IPS DF 6.9 (cell line): ENCODE data around the gene NHERF1.

Experiments used
- DNase-seq: peaks from one replicate; pipeline ENCODE4 v3.0.0-alpha.2; 2013; ENCODE audit warnings: low read depth, low spot score
- H3K27ac ChIP-seq: one replicate; pipeline ENCODE4 v1.5.1; 2013; ENCODE audit warnings: low read length, control low read depth
- H3K27me3 ChIP-seq: 2 replicates; pipeline ENCODE4 v1.6.1; 2013; ENCODE audit warnings: mild to moderate bottlenecking, low read length; ENCODE audit not compliant: control insufficient read depth, insufficient read depth
- H3K36me3 ChIP-seq: 2 replicates; pipeline ENCODE4 v1.6.1; 2013; ENCODE audit warnings: low read length; ENCODE audit not compliant: control insufficient read depth, insufficient read depth
- H3K4me1 ChIP-seq: 2 replicates; pipeline ENCODE4 v1.6.1; 2013; ENCODE audit warnings: low read length; ENCODE audit not compliant: control insufficient read depth, insufficient read depth
- H3K4me3 ChIP-seq: 2 replicates; pipeline ENCODE4 v1.5.1; 2013; ENCODE audit warnings: mild to moderate bottlenecking, low read length
- H3K9me3 ChIP-seq: 2 replicates; pipeline ENCODE4 v1.6.1; 2013; ENCODE audit warnings: low read length, inconsistent platforms; ENCODE audit not compliant: control insufficient read depth, insufficient read depth
- WGBS: extraction: QIAGEN DNeasy Blood & Tissue Kit; methylation state at CpG from one replicate; pipeline ENCODE4 v1.1.7; 2013; ENCODE audit warnings: mixed read lengths, missing lambda C conversion rate; ENCODE audit not compliant: insufficient read length, insufficient coverage; 5-methylcytosine and 5-hydroxymethylcytosine counted together

The NHERF1 gene

DNA sequence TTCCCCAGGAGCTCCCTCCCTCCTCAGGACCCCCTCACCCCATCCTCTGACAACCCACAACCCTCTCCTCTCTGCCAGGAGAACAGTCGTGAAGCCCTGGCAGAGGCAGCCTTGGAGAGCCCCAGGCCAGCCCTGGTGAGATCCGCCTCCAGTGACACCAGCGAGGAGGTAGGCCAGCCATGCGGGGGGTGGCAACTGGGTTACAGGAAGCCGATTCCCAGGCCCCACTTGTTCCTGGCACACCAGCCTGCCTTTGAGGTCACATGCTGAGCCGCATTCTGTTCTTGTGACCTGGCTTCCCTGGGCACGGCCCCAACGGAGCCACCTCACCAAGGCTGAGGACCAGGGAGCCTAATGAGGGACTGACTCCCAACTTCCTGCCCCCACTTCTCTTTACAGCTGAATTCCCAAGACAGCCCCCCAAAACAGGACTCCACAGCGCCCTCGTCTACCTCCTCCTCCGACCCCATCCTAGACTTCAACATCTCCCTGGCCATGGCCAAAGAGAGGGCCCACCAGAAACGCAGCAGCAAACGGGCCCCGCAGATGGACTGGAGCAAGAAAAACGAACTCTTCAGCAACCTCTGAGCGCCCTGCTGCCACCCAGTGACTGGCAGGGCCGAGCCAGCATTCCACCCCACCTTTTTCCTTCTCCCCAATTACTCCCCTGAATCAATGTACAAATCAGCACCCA lies 19.8 kb downstream of the NHERF1 start:
- H3K27me3 ChIP-seq, result no peaks in the 10 kb centered on the region
- 0 out of 2 replicates have a peak, but pooled peaks cover 1% of the 10 kb centered on the region for H3K4me1 ChIP-seq
- H3K36me3 ChIP-seq, result peaks cover 18% of the 10 kb centered on the region
- DNase-seq, result no peak
- no peaks in the 10 kb centered on the region for H3K9me3 ChIP-seq
- H3K4me3 ChIP-seq, result no peak overlapping the region
- H3K27ac ChIP-seq, result no peak overlapping the region
- WGBS, result no CpG with 5 or more reads among the region's 17 CpGs

- no peak for DNase-seq
- no CpG with 5 or more reads among the region's 7 CpGs for WGBS
- Histone ChIP-seq H3K9me3 (no peaks in the 10 kb centered on the region), H3K4me1 (0 out of 2 replicates have a peak, but pooled peaks cover 1% of the 10 kb centered on the region), H3K27me3 (no peaks in the 10 kb centered on the region), H3K36me3 (peaks cover 21% of the 10 kb centered on the region), H3K27ac (no peak overlapping the region), H3K4me3 (no peak overlapping the region)
Measured at GRCh38 chr17:74768763-74769114, 20.3 kb downstream of the NHERF1 start.

DNA sequence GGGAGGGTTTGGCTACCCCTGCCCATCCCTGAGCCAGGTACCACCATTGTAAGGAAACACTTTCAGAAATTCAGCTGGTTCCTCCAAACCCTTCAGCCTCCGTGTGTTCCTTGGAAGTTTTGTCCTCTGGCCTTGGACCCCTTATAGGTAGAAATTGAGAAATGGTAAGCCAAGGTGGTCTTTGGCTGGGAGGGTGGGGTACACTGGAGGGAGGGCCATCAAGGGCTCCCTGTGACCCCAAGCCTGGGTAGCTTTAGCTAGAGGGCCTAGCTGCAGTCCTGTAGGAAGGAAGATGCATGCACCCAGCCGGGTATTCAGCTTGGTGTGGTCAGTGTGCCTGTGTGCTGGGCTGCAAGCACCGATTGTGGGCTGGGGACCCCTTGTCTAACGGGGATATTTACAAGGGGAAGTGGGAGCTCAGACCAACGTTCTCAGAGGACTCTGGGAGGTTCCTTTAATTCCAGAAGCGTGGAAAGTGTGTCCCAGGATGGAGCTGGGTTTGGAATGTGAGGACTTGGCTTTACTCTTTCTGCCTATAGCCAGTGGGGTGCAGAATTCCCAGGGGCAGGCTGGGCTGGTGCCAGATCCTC lies 20.9 kb downstream of the NHERF1 start:
- no CpG with 5 or more reads among the region's 6 CpGs for WGBS
- Histone ChIP-seq H3K4me1 (0 out of 2 replicates have a peak, but pooled peaks cover 1% of the 10 kb centered on the region), H3K4me3 (no peak overlapping the region), H3K36me3 (peaks cover 21% of the 10 kb centered on the region), H3K27ac (no peak overlapping the region), H3K9me3 (no peaks in the 10 kb centered on the region), H3K27me3 (no peaks in the 10 kb centered on the region)
- DNase-seq, result no peak

GRCh38 chr17:74769856-74770497 lies 21.5 kb downstream of the NHERF1 start:
- Histone ChIP-seq H3K27me3 (no peaks in the 10 kb centered on the region), H3K4me1 (0 out of 2 replicates have a peak, but pooled peaks cover 1% of the 10 kb centered on the region), H3K9me3 (no peaks in the 10 kb centered on the region), H3K4me3 (no peak overlapping the region), H3K27ac (no peak overlapping the region), H3K36me3 (peaks cover 21% of the 10 kb centered on the region)
- no CpG with 5 or more reads among the region's 5 CpGs for WGBS
- no peak for DNase-seq

GRCh38 chr17:74770498-74771318 lies 22.3 kb downstream of the NHERF1 start:
- H3K4me3 ChIP-seq, result no peak overlapping the region
- no CpG with 5 or more reads among the region's 16 CpGs for WGBS
- H3K27me3 ChIP-seq, result no peaks in the 10 kb centered on the region
- H3K4me1 ChIP-seq, result 0 out of 2 replicates have a peak, but pooled peaks cover 1% of the 10 kb centered on the region
- no peak overlapping the region for H3K27ac ChIP-seq
- DNase-seq, result no peak
- no peaks in the 10 kb centered on the region for H3K9me3 ChIP-seq
- H3K36me3 ChIP-seq, result peaks cover 21% of the 10 kb centered on the region

GRCh38 chr17:74771319-74771914 lies 23.0 kb downstream of the NHERF1 start:
- H3K9me3 ChIP-seq, result no peaks in the 10 kb centered on the region
- no peak overlapping the region for H3K27ac ChIP-seq
- WGBS, result no CpG with 5 or more reads among the region's 9 CpGs
- no peaks in the 10 kb centered on the region for H3K27me3 ChIP-seq
- no peak for DNase-seq
- H3K4me1 ChIP-seq, result 0 out of 2 replicates have a peak, but pooled peaks cover 1% of the 10 kb centered on the region
- H3K4me3 ChIP-seq, result no peak overlapping the region
- peaks cover 21% of the 10 kb centered on the region for H3K36me3 ChIP-seq

DNA sequence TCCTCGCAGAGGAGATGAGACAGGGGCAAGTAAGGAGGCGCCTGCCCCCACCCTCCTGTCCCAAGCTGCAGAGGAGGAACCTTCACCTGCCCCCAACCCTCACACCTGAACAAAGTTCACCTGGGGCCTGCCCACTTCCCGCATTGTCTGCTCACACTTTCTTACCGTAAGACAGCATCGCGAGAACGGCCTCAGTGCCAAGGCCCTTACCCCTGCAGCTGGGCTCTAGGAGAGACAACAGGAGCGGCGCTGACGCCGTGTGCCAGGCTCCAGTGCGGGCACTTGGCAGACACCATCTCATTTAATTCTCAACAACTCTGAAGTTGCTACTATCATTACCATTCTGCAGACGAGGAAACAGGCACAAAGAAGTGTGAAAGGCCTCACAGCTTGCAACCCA lies 23.6 kb downstream of the NHERF1 start:
- WGBS, result no CpG with 5 or more reads among the region's 13 CpGs
- H3K4me1 ChIP-seq, result 0 out of 2 replicates have a peak, but pooled peaks cover 1% of the 10 kb centered on the region
- peaks cover 21% of the 10 kb centered on the region for H3K36me3 ChIP-seq
- H3K4me3 ChIP-seq, result no peak overlapping the region
- no peaks in the 10 kb centered on the region for H3K27me3 ChIP-seq
- H3K27ac ChIP-seq, result no peak overlapping the region
- DNase-seq, result no peak
- H3K9me3 ChIP-seq, result no peaks in the 10 kb centered on the region

GRCh38 chr17:74773414-74773813 lies 25.0 kb downstream of the NHERF1 start:
- Histone ChIP-seq H3K9me3 (no peaks in the 10 kb centered on the region), H3K27me3 (no peaks in the 10 kb centered on the region), H3K36me3 (peaks cover 21% of the 10 kb centered on the region), H3K4me1 (0 out of 2 replicates have a peak, but pooled peaks cover 1% of the 10 kb centered on the region), H3K27ac (no peak overlapping the region), H3K4me3 (no peak overlapping the region)
- no CpG with 5 or more reads among the region's 6 CpGs for WGBS
- no peak for DNase-seq

GRCh38 chr17:74773871-74774286 lies 25.5 kb downstream of the NHERF1 start:
- Histone ChIP-seq H3K36me3 (peaks cover 18% of the 10 kb centered on the region), H3K27ac (no peak overlapping the region), H3K4me1 (0 out of 2 replicates have a peak, but pooled peaks cover 1% of the 10 kb centered on the region), H3K4me3 (no peak overlapping the region), H3K9me3 (no peaks in the 10 kb centered on the region), H3K27me3 (no peaks in the 10 kb centered on the region)
- DNase-seq, result no peak
- WGBS, result no CpG with 5 or more reads among the region's 6 CpGs
